GM10248 (cell line): ENCODE results near the gene ZNF526.

ENCODE experiments used
- CTCF ChIA-PET: fragments of 300-600 bp; sonication (Branson Sonifier 250); formaldehyde crosslinking; extraction: SDS; loops from one replicate; lab custom pipeline; 2021; ENCODE audit warnings: antibody characterized with exemption; lab: Yijun Ruan, JAX
- POLR2A ChIA-PET: fragments of 350-650 bp; sonication (Branson Sonifier 250); formaldehyde crosslinking; extraction: SDS; loops from one replicate; lab custom pipeline; 2020; ENCODE audit warnings: antibody characterized with exemption; lab: Yijun Ruan, JAX
- DNase-seq: peaks from one replicate; pipeline ENCODE4 v3.0.0; 2012; ENCODE audit errors: extremely low spot score
- TF ChIP-seq, protein P1 (sequence below): IDR thresholded peaks from 2 replicates; pipeline ENCODE4 v1.5.1; 2012; ENCODE audit warnings: mild to moderate bottlenecking, low read depth; ENCODE audit errors: extremely low read depth, missing control alignments, control extremely low read depth

ZNF526 gene

DNA sequence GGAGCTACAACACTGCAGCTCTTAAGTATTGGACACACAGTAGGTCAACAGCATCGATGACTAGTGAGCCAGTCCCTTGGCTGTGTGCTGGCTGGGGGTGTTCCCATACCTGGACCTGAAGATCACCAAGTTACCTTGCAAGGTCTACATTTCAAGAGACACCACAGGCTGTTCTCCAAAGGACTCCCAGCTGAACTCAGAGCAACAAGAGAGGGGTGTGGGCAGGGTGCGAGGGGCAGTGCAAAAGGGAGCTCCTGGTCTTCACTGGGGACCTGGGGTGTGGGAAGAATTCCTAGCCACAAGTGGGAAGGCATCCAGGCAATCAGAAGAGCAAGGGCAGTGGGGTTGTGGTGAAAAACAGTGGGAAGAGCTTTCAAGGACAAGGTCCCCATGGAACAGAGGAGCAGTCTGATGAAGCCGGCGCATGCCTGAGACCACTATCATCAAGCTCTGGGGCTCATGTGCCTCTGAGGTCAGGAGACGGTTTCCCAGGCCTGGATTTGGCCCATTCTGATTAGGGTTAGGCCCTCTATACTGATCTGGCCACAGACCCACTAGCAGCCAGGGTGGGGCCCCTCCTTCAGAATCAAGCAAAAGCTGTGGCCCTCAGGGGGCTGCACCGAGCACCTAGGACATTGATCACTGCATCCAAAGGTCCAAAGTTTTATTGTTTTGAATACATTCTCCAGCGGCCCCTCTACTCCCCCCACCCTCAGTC, 27.0 kb downstream of the ZNF526 start:
- DNase-seq: no peak
- TF ChIP-seq, protein P1, sequence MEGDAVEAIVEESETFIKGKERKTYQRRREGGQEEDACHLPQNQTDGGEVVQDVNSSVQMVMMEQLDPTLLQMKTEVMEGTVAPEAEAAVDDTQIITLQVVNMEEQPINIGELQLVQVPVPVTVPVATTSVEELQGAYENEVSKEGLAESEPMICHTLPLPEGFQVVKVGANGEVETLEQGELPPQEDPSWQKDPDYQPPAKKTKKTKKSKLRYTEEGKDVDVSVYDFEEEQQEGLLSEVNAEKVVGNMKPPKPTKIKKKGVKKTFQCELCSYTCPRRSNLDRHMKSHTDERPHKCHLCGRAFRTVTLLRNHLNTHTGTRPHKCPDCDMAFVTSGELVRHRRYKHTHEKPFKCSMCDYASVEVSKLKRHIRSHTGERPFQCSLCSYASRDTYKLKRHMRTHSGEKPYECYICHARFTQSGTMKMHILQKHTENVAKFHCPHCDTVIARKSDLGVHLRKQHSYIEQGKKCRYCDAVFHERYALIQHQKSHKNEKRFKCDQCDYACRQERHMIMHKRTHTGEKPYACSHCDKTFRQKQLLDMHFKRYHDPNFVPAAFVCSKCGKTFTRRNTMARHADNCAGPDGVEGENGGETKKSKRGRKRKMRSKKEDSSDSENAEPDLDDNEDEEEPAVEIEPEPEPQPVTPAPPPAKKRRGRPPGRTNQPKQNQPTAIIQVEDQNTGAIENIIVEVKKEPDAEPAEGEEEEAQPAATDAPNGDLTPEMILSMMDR: no peak

DNA sequence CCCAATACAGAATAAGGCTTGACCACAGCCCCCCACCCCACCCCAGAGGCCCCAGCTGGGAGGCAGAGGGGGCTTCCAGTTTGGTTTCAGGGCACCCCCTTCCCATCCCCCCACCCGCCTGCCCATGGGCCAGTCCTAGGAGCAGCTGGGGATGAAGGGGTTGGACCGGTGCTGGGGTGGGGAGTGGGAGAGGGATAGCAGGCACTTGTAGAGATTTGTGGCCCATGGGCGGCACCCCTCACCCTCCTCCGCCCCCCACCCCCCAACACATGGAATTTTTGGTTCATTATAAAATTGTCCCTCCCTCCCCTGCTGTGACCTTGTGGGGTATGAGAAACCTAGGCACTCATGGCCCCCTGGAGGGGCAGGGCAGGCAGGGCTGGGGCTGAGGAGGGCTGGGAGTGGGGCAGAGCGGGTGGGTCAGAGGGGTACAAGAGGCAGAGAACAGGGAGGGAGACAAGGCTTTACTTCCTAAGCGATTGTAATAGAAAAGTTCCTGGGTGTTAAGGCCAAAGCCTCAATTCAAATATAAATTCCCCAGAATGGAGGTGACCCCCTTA, 27.6 kb downstream of the ZNF526 start:
- TF ChIP-seq, protein P1: no peak
- CTCF ChIA-PET: interaction anchor here (1.2 to 8.8 kb wide), 6 partner anchors 20 to 148 kb away, joined by 3 to 87 read pairs (median 3); no protein-coding TSS in a partner anchor
- POLR2A ChIA-PET: interaction anchor here (0.6 to 0.7 kb wide), 2 partner anchors 35 to 82 kb away, joined by 4 to 8 read pairs; no protein-coding TSS in a partner anchor
- no peak for DNase-seq

More for the DNA sequence above, 27.0 kb downstream of the ZNF526 start:
- POLR2A ChIA-PET: no interaction called here
- CTCF ChIA-PET: interaction anchor here (0.9 to 8.8 kb wide), 10 partner anchors 10 to 147 kb away, joined by 3 to 87 read pairs (median 4); partner anchors contain the start of gene POU2F2

DNA sequence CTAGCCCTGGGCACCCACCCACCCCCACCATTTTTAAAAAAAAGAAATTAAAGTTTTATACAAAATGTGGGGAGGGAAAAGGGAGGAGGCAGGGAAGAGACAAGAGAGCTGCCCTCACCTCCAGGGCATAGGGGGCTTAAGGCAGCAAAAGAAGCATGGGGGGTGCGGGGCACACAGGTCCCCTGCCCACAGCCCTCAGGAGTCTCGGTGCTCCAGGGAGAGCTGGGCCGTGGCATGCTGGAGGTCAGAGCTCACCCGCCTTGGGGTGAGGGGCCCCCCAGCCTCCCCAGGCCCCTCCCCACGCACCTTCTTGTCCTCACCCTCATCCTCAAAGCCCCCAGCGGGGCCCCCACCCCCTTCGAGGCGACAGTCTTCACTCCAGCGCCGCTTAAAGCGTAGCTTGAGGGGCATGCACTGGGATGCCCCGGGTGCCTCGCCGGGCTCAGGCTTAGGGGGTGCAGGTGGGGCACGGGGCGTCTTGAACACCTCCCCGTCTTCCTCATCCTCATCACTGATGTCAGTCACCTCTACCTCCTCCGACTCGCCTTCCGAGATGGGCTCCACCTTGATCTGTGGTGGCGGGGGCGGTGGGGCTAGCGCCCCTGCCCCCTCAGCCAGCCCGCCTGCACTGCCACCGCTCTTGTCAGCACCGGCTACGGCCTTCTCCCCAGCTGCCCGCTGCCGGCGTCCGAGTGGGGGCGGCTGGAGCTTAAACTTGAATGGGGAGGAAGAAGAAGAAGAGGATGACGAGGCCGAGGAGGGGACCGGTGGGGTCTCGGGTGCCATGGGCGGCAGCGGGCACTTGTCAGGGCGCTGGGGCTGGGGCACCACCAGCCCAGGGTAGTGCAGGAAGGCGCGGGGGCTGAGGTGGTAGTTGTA, 28.4 kb downstream of the ZNF526 start:
- TF ChIP-seq, protein P1: no peak
- ChIA-PET POLR2A (interaction anchor here (0.6 to 0.7 kb wide), 2 partner anchors 34 to 81 kb away, joined by 4 to 8 read pairs; no protein-coding TSS in a partner anchor), CTCF (interaction anchor here (8.8 kb wide), 1 partner anchor 31 kb away, joined by 87 read pairs; no protein-coding TSS in a partner anchor)
- no peak for DNase-seq

DNA sequence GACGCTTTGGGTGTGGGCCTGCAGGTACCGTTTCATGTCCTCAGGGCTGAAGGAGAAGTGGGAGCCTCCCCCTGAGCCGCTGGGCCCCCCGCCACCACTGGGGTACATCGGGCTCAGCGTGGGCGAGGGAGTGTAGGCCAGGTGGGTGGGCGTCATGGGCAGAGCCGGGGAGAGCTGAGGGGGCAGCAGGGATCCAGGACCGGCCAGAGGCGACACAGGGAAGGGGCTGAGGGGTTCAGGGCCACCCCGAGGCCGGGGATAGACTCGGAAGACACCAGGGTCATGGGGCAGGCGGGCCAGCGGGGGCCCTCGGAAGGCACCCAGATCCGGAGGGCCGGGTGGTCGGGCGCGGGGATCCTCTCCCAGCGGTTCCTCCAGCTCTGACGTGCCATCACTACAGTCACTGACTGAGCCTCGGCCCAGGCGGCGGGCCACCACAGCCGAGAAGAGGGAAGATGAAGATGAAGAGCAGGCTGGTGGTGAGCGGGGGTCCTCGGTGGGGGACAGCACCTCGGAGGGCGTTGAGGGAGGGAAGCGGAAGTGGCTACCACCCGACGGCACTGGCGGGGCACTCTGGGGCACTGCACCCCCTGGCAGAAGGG, 29.1 kb downstream of the ZNF526 start:
- TF ChIP-seq, protein P1: no peak
- no peak for DNase-seq
- POLR2A ChIA-PET: no interaction called here
- CTCF ChIA-PET: interaction anchor here (1.1 to 8.8 kb wide), 3 partner anchors 19 to 47 kb away, joined by 3 to 87 read pairs (median 5); no protein-coding TSS in a partner anchor

DNA sequence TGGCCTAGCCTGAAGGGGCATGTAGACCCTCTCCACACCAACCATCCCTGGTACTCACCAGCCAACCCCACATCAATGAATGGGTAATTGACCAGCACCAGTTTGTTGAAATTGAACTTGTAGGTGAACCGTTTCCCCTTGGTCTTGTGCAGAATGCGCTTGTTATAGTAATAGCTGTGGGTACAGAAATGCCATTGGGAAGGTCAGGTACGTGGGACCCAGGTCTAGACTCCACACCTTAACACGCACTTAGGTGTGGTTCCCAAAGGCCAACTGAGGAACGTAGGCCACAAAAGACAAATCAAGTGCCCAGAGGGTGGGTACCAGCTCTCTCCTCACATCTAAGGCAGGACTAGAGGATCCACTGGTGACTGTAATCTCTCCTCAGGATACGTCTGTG, 29.7 kb downstream of the ZNF526 start:
- ChIA-PET POLR2A (no interaction called here), CTCF (interaction anchor here (0.8 to 1.2 kb wide), 3 partner anchors 20 to 47 kb away, joined by 3 to 5 read pairs (median 5); no protein-coding TSS in a partner anchor)
- DNase-seq: no peak
- TF ChIP-seq, protein P1: no peak
